Omental fat pad (tissue), 4 donors: ENCODE results near the gene GABRA4. TPM values are rescaled to one million over a fixed set of nuclear protein-coding genes. Genes with fewer than 3 reads are reported as not detected.

Experiments
- ATAC-seq: fragments of 150-250 bp; one replicate; pipeline ENCODE4 v1.9.1; 2016; ENCODE audit warnings: mild to moderate bottlenecking, moderate library complexity; ENCODE audit not compliant: low FRiP score
- DNase-seq: peaks from one replicate; pipeline ENCODE4 v3.0.0-alpha.2; 2019; ENCODE audit warnings: low spot score
- CTCF ChIP-seq, 3 donors: fragments of 450-650 bp; IDR thresholded peaks; one replicate each; pipeline ENCODE4 v1.5.1; 2016 to 2017; ENCODE audit warnings: antibody characterized with exemption in 3 of 3, mild to moderate bottlenecking in 3 of 3, moderate library complexity in 2 of 3
- total RNA-seq, 4 donors: library from RNA; depleted of rRNA; stranded (reverse); fragments of >200 nt; gene quantifications; one replicate each; pipeline ENCODE4 v1.1.0, GENCODE V29; 2016

The GABRA4 gene
- total RNA-seq, 4 donors from 2014 or later: not detected

GRCh38 chr4:46933686-46934085, 59.7 kb downstream of the GABRA4 start:
- ATAC-seq (no peak), DNase-seq (no peak)
- TF ChIP-seq CTCF (IDR thresholded peaks at IDR 0.05): no peak

GRCh38 chr4:46931981-46932380, 61.4 kb downstream of the GABRA4 start:
- ATAC-seq (no peak), DNase-seq (no peak)
- no peak for TF ChIP-seq CTCF (IDR thresholded peaks at IDR 0.05)

GRCh38 chr4:46930891-46931290, 62.5 kb downstream of the GABRA4 start:
- ATAC-seq: no peak
- DNase-seq: no peak
- no peak for TF ChIP-seq CTCF (IDR thresholded peaks at IDR 0.05)

GRCh38 chr4:46927201-46927600, 66.2 kb downstream of the GABRA4 start:
- DNase-seq: no peak
- TF ChIP-seq CTCF (IDR thresholded peaks at IDR 0.05): no peak
- no peak for ATAC-seq

GRCh38 chr4:46924789-46925529, 68.4 kb downstream of the GABRA4 start:
- ATAC-seq (no peak), DNase-seq (no peak)
- TF ChIP-seq CTCF (IDR thresholded peaks at IDR 0.05): no peak

- ATAC-seq (no peak), DNase-seq (no peak)
These were observed 71.2 kb downstream of the GABRA4 start for GRCh38 chr4:46922205-46922604.

More at GRCh38 chr4:46922205-46922604, 71.2 kb downstream of the GABRA4 start:
- no peak for TF ChIP-seq CTCF (IDR thresholded peaks at IDR 0.05)
